ENCODE results near the gene FXR2.
"Not testable (repeated sequence)": the region's sequence is repeated elsewhere in the genome, so short reads cannot be mapped to it uniquely, and the experiment has no call there.

Gene FXR2

GRCh38 chr17:7627250-7628121 lies 12.8 kb upstream of the FXR2 start, which contains the start of gene SAT2:
SAT2 (minus strand) TSS chr17:7627821; CDS start chr17:7627635, 186 bp downstream.
- DNase-seq = peak; percentile 90

GRCh38 chr17:7626956-7627249 lies 12.2 kb upstream of the FXR2 start:
- no peak for DNase-seq

GRCh38 chr17:7626307-7626706 lies 11.6 kb upstream of the FXR2 start:
- no peak for DNase-seq

GRCh38 chr17:7625749-7626148 lies 11.1 kb upstream of the FXR2 start:
- DNase-seq = not testable (repeated sequence)

- no peak for DNase-seq
These were observed 9.0 kb upstream of the FXR2 start for GRCh38 chr17:7623661-7624060.

- no peak for DNase-seq
These were observed 6.1 kb upstream of the FXR2 start for GRCh38 chr17:7620835-7621234.

GRCh38 chr17:7618608-7619007 lies 3.9 kb upstream of the FXR2 start:
- no peak for DNase-seq

- DNase-seq = no peak
These were observed 609 bp upstream of the FXR2 start for GRCh38 chr17:7615265-7615747.

- no peak for DNase-seq
These were observed 800 bp downstream of the FXR2 start for GRCh38 chr17:7613769-7614424.

GRCh38 chr17:7612294-7612640 lies 2.4 kb downstream of the FXR2 start:
- DNase-seq = no peak

GRCh38 chr17:7611635-7612293 lies 2.9 kb downstream of the FXR2 start:
- DNase-seq = no peak

GRCh38 chr17:7610641-7611040 lies 4.1 kb downstream of the FXR2 start:
- no peak for DNase-seq

- no peak for DNase-seq
These were observed 8.4 kb downstream of the FXR2 start for GRCh38 chr17:7606280-7606679.

- not testable (repeated sequence) for DNase-seq
These were observed 17.1 kb downstream of the FXR2 start for GRCh38 chr17:7597561-7597960.

GRCh38 chr17:7593296-7593695 lies 21.4 kb downstream of the FXR2 start:
- no peak for DNase-seq

- no peak for DNase-seq
These were observed 22.2 kb downstream of the FXR2 start for GRCh38 chr17:7592422-7593021.

- DNase-seq = no peak
These were observed 23.1 kb downstream of the FXR2 start for GRCh38 chr17:7591596-7591995.

- DNase-seq = no peak
These were observed 24.0 kb downstream of the FXR2 start for GRCh38 chr17:7590743-7591142.

- DNase-seq = peak; percentile 10
These were observed 24.6 kb downstream of the FXR2 start, which contains the start of gene SOX15 for GRCh38 chr17:7589891-7590691. SOX15 (minus strand) TSS chr17:7590094; CDS start chr17:7589676, 418 bp downstream.

GRCh38 chr17:7589204-7589868 lies 25.4 kb downstream of the FXR2 start:
- DNase-seq = no peak

GRCh38 chr17:7588553-7589203 lies 26.0 kb downstream of the FXR2 start:
- no peak for DNase-seq

Measured in NCI-H146 (cell line).